SK-N-SH treated with all-trans-retinoic acid at 6 μM for 48 hours (cell line): ENCODE data around the gene VPS26A.

Experiments used
- ARNTL ChIP-seq: fragments of 450-650 bp; formaldehyde crosslinking; IDR thresholded peaks from 2 replicates; pipeline ENCODE4 v1.5.0; 2020; ENCODE audit warnings: low read depth, mild to moderate bottlenecking, moderate library complexity, borderline replicate concordance
- BACH2 ChIP-seq: fragments of 250-450 bp; sonication (Bioruptor Pico); IDR thresholded peaks from 2 replicates; pipeline ENCODE4 v1.9.0; 2021; ENCODE audit warnings: mild to moderate bottlenecking, borderline replicate concordance
- CSDC2 ChIP-seq: fragments of 250-450 bp; sonication (Bioruptor Pico); IDR thresholded peaks from 2 replicates; pipeline ENCODE4 v1.5.0; 2020; ENCODE audit warnings: mild to moderate bottlenecking, moderate library complexity
- POU6F1 ChIP-seq: fragments of 250-450 bp; sonication (Bioruptor Pico); IDR thresholded peaks from 2 replicates; pipeline ENCODE4 v1.8.0; 2021; ENCODE audit warnings: low read depth, mild to moderate bottlenecking, moderate library complexity, borderline replicate concordance
- ZFP30 ChIP-seq: fragments of 450-650 bp; formaldehyde crosslinking; IDR thresholded peaks from 2 replicates; pipeline ENCODE4 v1.5.0; 2022; ENCODE audit warnings: mild to moderate bottlenecking, moderate library complexity
- ZNF70 ChIP-seq: fragments of 450-650 bp; formaldehyde crosslinking; IDR thresholded peaks from 2 replicates; pipeline ENCODE4 v1.5.0; 2020; ENCODE audit warnings: mild to moderate bottlenecking, moderate library complexity

GRCh38 chr10:69093933-69094332 is 30.0 kb upstream of the VPS26A start:
- TF ChIP-seq BACH2 (CRISPR knock-in tag) (no peak), ZFP30 (no peak), CSDC2 (CRISPR knock-in tag) (no peak), ZNF70 (CRISPR knock-in tag) (no peak), ARNTL (CRISPR knock-in tag) (no peak), POU6F1 (CRISPR knock-in tag) (no peak)
